ENCODE results near the gene GPC5. TPM values are rescaled to one million over a fixed set of nuclear protein-coding genes. Genes with fewer than 3 reads are reported as not detected.

Gene GPC5
- 0.20 and 0.23 TPM in 2 replicates for total RNA-seq (2021; fragmentation: NEBNext Ultra II Directional; extraction: Animal tissue kit (Norgen Biotek cat#: 25700))
- 0.39 and 0.74 TPM in 2 replicates for polyA plus RNA-seq (2011; rRNA removed)
- polyA plus RNA-seq (2011; cell fraction: cytosol; rRNA removed), result 0.63 TPM
- 0.58 TPM for polyA plus RNA-seq (2011; cell fraction: nucleus; rRNA removed)
- polyA plus RNA-seq (2012, experiment 1 of 2), result 0.11 to 0.51 TPM (median 0.29 TPM) in 4 replicates
- not detected for polyA plus RNA-seq (2012, experiment 2 of 2)
- polyA plus RNA-seq (2013, experiment 1 of 2), result 0.79 TPM
- 0.72 TPM for polyA plus RNA-seq (2013, experiment 2 of 2)
- 3.1 and 4.2 TPM in 2 replicates for polyA minus RNA-seq (2011; rRNA and poly(A)+ RNA removed)
- polyA minus RNA-seq (2011; cell fraction: cytosol; rRNA and poly(A)+ RNA removed), result not detected
- 3.6 TPM for polyA minus RNA-seq (2011; cell fraction: nucleus; rRNA and poly(A)+ RNA removed)
- long read RNA-seq, experiment 1, result 0 reads
- long read RNA-seq, experiment 2, result 0 reads

DNA sequence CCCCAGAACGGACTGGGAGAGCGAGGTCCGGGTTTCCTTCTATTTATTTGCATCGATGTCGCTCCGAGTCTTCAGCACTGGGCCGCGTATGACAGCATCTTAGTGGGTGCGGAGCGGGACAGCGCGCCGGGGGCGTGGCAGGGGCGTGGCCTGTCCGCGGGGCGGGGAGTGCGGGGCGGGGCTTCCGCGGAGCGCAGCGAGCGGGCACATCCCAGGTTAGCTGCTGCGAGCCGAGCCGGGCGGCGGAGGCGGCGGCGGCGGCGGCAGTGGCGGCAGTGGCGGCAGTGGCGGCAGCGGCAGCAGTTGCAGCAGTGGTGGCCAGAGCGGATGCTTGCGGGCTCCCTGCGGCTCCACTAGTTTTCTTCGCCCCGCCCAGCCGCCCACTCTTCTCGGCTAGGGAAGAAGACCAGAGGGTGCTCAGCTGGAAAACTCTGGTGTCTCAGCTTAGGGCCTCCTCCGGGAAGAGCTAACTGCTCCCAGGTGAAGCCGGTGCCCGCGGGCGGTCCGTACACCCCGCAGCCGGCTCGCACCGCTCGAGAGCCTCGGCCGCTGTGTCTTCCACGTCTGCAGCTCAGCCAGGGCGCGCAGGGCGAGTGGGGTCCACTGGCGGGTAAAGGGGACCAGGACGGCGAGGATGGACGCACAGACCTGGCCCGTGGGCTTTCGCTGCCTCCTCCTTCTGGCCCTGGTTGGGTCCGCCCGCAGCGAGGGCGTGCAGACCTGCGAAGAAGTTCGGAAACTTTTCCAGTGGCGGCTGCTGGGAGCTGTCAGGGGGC, at the start of gene GPC5:
GPC5 (plus strand) TSS at position 209 of the 776 bp plus-strand sequence.
- Histone ChIP-seq H4K91ac (replicated peaks; ENCODE audit: insufficient read length, low read length) (no peak within 1 kb of the TSS), H3K4me2 (ENCODE audit: insufficient read depth in 1 of 2, low read depth in 2 of 2, low read length in 2 of 2) (peak within 1 kb of the TSS; percentile 87 to 100), H3K27me3 (replicated peaks in 1 of 4; ENCODE audit: control insufficient read depth in 3 of 4, extremely low read depth in 1 of 4, insufficient read depth in 3 of 4, low read length in 3 of 4) (peaks cover 13 to 37% (median 21%) of the 10 kb centered on the region in 4 experiments), H3K79me1 (ENCODE audit: low read depth, low read length) (no peaks in the 10 kb centered on the region), H3K4me3 (ENCODE audit: extremely low read depth in 1 of 4, insufficient read depth in 2 of 4, low read depth in 3 of 4, low read length in 4 of 4) (peak within 1 kb of the TSS; percentile 56 to 75 (median 69)), H2AFZ (ENCODE audit: low read length) (peak within 1 kb of the TSS; percentile 36; the same call in 1 of the 2 replicates), H3K27ac (ENCODE audit: low read depth, low read length) (no peak within 1 kb of the TSS), H3K9ac (replicated peaks in 1 of 4; ENCODE audit: extremely low read depth in 1 of 4, low read depth in 3 of 4, low read length in 3 of 4) (no peak within 1 kb of the TSS; a peak in 2 of 7 replicates), H3K14ac (ENCODE audit: insufficient read length) (no peak within 1 kb of the TSS), H2BK15ac (ENCODE audit: low read length) (no peak within 1 kb of the TSS), H2AK5ac (ENCODE audit: low read depth, low read length) (no peak within 1 kb of the TSS), H2BK12ac (ENCODE audit: low read depth, low read length) (peak within 1 kb of the TSS; percentile 69; the same call in 1 of the 2 replicates), H3K56ac (replicated peaks; ENCODE audit: insufficient read length, low read depth, low read length) (no peak within 1 kb of the TSS), H3K79me2 (ENCODE audit: control insufficient read depth in 1 of 2, insufficient read depth in 2 of 2, low read length in 2 of 2) (no peaks in the 10 kb centered on the region), H2BK120ac (replicated peaks; ENCODE audit: low read depth, low read length) (no peak within 1 kb of the TSS), H3K4me1 (replicated peaks in 1 of 4; ENCODE audit: control insufficient read depth in 3 of 4, insufficient read depth in 4 of 4, low read length in 3 of 4) (peaks cover 0 to 1% (median 0%) of the 10 kb centered on the region in 4 experiments; a peak in 3 of 7 replicates), H2BK5ac (ENCODE audit: low read depth, low read length) (no peak within 1 kb of the TSS), H4K5ac (ENCODE audit: insufficient read length, low read depth, low read length) (no peak within 1 kb of the TSS), H3K36me3 (ENCODE audit: control insufficient read depth in 2 of 4, insufficient read depth in 4 of 4, low read length in 3 of 4) (no peaks in the 10 kb centered on the region), H3K23me2 (ENCODE audit: low read depth, low read length) (peaks cover 10% of the 10 kb centered on the region; the same call in 1 of the 2 replicates), H3K9me3 (ENCODE audit: insufficient read depth in 2 of 2, low read depth in 1 of 2, low read length in 1 of 2) (no peaks in the 10 kb centered on the region), H3K23ac (ENCODE audit: insufficient read length) (no peak within 1 kb of the TSS), H4K20me1 (replicated peaks in 1 of 2; ENCODE audit: control insufficient read depth in 1 of 2, insufficient read depth in 2 of 2, low read length in 2 of 2) (no peaks in the 10 kb centered on the region), H3K18ac (ENCODE audit: extremely low read depth, low read length) (0 out of 2 replicates have a peak within 1 kb of the TSS, but pooled peaks have one; percentile 1), H4K8ac (ENCODE audit: extremely low read depth, insufficient read depth, low read length) (peak within 1 kb of the TSS; percentile 62; the same call in 1 of the 2 replicates), H3K4ac (replicated peaks; ENCODE audit: insufficient read length, low read depth, low read length) (no peak within 1 kb of the TSS), H2BK20ac (ENCODE audit: low read length) (no peak within 1 kb of the TSS)
- DNase-seq (ENCODE audit: low read depth in 1 of 2, low spot score in 2 of 2) (peak; percentile 33 to 92), FAIRE-seq (no peak)
- CTCF ChIA-PET (ENCODE audit: partially characterized antibody), result interaction anchor here (1.0 to 2.2 kb wide), 4 partner anchors 9 to 170 kb away, joined by 3 to 7 read pairs (median 3); no protein-coding TSS in a partner anchor
- WGBS, 2 experiments (ENCODE audit: extremely low coverage in 1 of 2, insufficient coverage in 1 of 2, insufficient read length in 1 of 2, insufficient replicate concordance in 2 of 2, low coverage in 1 of 2, low lambda C conversion rate in 2 of 2, missing lambda C conversion rate in 1 of 2), result 3% methylated on average over 31 of the region's 76 CpGs; no CpG with 5 or more reads in 1 of the 2 experiments
- POLR2A ChIA-PET (ENCODE audit: partially characterized antibody), result interaction anchor here (1.5 to 2.7 kb wide), 2 partner anchors 35 to 41 kb away, joined by 3 to 12 read pairs; no protein-coding TSS in a partner anchor
- TF ChIP-seq CTBP2 (IDR thresholded peaks at IDR 0.05; ENCODE audit: borderline replicate concordance, insufficient read depth, insufficient read length, low read length), result no peak
- TF ChIP-seq, protein P1, sequence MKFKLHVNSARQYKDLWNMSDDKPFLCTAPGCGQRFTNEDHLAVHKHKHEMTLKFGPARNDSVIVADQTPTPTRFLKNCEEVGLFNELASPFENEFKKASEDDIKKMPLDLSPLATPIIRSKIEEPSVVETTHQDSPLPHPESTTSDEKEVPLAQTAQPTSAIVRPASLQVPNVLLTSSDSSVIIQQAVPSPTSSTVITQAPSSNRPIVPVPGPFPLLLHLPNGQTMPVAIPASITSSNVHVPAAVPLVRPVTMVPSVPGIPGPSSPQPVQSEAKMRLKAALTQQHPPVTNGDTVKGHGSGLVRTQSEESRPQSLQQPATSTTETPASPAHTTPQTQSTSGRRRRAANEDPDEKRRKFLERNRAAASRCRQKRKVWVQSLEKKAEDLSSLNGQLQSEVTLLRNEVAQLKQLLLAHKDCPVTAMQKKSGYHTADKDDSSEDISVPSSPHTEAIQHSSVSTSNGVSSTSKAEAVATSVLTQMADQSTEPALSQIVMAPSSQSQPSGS (IDR thresholded peaks at IDR 0.05; ENCODE audit: low read length), result no peak
- no peak; the same call in 1 of the 2 replicates for TF ChIP-seq SP4 (IDR thresholded peaks at IDR 0.05; ENCODE audit: low read length)

Data from H1 (cell line).